GM18498 (cell line): ENCODE results near the gene PNISR.
"Not testable (repeated sequence)": the region's sequence is repeated elsewhere in the genome, so short reads cannot be mapped to it uniquely, and the experiment has no call there.

Experiments
- ATAC-seq: cut with Tn5 transposase; IDR thresholded peaks from one replicate; pipeline ENCODE4 v1.9.1; 2021; ENCODE audit warnings: mild to moderate bottlenecking, moderate library complexity; ENCODE audit not compliant: unreplicated experiment

Gene PNISR, protein sequence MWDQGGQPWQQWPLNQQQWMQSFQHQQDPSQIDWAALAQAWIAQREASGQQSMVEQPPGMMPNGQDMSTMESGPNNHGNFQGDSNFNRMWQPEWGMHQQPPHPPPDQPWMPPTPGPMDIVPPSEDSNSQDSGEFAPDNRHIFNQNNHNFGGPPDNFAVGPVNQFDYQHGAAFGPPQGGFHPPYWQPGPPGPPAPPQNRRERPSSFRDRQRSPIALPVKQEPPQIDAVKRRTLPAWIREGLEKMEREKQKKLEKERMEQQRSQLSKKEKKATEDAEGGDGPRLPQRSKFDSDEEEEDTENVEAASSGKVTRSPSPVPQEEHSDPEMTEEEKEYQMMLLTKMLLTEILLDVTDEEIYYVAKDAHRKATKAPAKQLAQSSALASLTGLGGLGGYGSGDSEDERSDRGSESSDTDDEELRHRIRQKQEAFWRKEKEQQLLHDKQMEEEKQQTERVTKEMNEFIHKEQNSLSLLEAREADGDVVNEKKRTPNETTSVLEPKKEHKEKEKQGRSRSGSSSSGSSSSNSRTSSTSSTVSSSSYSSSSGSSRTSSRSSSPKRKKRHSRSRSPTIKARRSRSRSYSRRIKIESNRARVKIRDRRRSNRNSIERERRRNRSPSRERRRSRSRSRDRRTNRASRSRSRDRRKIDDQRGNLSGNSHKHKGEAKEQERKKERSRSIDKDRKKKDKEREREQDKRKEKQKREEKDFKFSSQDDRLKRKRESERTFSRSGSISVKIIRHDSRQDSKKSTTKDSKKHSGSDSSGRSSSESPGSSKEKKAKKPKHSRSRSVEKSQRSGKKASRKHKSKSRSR

DNA sequence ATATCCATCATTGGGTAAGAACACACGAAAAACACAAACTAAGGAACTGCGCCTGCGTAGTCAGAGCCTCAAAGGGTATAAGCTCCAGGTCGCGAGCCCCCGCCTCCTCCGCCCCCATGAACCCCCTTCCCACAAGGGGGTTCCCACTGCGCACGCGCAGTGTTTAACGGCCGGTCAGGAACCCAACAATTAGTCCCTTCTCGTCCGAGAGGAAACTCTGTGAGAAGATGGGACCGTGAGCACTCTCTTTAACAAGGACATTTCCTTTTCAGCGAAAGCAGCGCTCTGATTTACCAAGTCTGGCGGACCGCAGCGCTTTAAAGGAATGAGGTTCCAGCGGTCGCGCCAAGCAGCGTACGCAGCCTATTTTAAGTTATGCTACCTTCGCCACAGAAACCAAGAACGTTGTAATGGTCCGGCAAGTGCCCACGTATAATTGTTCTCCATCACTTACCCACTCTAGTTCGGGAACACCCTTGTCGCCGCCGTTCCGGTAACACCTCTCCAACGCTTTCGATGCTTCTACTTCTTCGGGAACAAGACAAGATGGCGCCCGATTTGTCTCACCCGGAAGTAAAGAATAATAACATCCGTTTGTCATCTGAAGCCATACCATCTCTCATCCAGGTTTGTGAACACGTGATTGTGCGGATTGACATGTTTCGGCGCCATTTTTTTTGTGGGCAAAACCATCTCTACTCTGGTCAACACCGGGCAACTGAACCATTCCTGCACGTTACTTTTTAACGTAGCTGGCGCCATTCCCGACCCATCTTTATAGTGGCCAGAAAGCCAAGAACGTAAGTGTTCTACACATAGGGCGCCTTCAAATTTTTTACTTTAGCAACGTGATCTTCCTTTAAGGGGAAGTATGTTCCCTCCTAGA lies at the start of gene PNISR:
PNISR (minus strand) TSS at position 548 of the 886 bp plus-strand sequence. CDS start 10,649 bp downstream, outside the sequence.
- peak; percentile 84 for ATAC-seq

DNA sequence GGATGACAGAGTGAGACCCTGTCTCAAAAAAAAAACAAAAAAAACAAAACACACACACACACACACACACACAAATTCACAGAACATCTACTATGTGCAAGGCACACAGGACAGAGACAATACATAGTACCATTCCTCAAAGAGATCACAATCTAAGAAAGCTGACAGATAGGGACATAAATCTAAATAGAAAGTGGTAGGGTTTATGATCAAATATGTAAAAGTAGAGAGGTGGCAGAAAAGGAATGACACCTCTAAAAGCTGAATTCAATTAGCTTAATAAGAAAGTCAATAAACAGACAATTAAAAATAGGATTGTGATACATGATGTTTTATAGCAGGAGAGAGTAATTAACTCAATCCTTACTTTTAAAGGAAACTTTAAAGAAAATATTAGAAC lies 48.6 kb upstream of the PNISR start:
- ATAC-seq: no peak

DNA sequence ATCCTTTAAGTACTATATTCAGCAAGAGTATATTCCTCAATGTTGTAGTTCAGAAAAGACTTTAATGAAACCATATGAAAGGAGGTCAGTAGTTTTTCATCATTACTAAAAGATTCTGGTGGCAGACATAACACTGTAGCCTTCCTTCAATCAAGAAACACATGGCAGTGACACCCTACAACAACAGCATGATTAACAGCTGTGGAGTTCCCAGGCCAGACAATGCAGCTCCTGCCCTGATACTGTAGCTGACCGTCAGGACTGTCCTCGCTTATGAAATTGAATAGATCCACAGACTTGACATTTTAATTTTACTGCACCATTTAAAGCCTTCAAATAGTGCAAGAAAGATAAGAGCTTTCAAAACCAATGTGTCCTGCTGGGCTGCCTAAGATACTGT lies 46.5 kb upstream of the PNISR start:
- no peak for ATAC-seq

GRCh38 chr6:99467509-99468106 lies 42.5 kb upstream of the PNISR start:
- peak; percentile 50 for ATAC-seq

DNA sequence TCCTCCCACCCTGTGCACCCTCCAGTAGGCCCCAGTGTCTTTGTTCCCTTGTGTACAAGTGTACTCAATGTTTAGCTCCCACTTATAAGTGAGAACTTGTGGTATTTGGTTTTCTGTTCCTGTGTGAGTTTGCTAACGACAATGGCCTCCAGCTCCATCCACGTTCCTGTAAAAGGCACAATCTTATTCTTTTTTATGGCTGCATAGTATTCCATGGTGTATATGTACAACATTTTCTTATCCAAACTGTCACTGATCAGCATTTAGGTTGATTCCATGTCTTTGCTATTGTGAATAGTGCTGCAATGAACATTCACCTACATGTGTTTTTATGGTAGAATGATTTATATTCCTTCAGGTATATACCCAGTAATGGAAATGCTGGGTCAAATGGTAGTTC lies 34.0 kb upstream of the PNISR start:
- not testable (repeated sequence) for ATAC-seq

DNA sequence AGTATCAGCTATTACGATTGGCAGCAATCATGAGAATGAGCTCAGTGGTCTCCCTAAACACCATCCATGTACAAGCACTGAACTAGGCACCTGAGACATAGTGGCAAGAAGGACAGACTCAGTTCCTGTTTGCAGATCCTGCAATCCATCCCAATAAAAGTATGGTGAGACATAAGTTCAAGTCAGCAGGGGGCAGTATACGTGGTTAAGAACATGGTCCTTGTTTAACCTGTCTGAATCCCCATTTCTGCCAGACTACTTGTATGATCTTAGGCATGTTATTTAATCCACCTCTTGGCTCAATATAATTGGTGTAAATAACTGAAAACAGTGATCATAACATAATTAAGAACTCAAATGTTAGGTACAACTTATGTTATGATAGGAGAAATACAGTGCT lies 33.2 kb upstream of the PNISR start:
- ATAC-seq: no peak

- ATAC-seq: no peak
These were observed 21.0 kb upstream of the PNISR start for GRCh38 chr6:99446076-99446475.

DNA sequence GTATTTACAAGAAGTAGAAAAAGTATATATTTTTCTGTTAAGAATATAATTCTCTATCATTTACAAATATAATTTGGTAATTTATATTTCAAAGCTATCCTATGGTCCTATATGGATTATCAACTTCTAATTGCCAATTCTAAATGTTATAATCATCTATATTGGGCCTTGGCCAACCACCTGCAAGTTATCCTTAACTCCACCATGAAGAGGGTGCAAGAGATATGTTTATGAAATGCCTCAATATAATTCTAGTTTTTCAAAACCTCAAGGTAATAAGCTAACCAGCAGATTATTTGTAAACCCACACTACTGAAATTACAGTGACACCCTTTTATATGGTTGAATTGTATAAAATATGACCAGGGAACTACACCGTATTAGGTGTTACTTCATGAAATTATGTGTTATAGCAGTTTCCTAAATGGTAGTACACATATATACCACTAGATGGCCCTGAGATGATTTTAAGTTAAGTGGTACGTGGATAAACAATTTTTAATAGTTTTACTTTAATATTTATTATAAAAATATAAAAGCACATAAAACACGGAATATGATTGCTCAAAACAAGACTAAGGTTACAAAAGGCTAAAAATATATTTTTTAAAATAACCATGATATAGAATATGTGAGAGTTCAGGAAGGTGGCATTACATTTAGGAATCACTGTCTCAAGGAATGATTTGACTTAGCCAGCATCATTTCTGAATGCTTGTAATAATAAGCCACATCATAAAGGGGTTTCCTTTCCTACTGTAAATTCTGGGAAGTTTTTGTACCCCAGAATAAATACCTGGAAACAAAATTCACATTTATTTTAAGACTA lies 9.8 kb upstream of the PNISR start:
- peak; percentile 79 for ATAC-seq

- no peak for ATAC-seq
These were observed 7.8 kb upstream of the PNISR start for GRCh38 chr6:99432877-99433276.

GRCh38 chr6:99431901-99432300 lies 6.8 kb upstream of the PNISR start:
- ATAC-seq: no peak

DNA sequence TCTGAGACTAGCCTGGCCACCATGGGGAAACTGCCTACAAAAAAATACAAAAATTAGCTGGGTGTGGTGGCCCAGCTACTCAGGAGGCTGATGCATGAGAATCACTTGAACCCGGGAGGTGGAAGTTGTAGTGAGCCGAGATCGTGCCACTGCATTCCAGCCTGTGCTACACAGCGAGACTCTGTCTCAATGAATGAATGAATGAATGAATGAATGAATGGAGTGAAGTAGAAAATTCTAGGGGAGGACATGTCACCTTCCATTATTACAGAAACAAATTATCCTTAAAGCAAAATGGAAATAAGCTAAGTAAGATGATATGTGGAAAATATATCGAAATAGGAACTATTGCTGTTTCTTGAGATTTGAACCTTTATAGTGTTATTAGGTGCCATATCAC lies 2.9 kb upstream of the PNISR start:
- ATAC-seq: no peak

DNA sequence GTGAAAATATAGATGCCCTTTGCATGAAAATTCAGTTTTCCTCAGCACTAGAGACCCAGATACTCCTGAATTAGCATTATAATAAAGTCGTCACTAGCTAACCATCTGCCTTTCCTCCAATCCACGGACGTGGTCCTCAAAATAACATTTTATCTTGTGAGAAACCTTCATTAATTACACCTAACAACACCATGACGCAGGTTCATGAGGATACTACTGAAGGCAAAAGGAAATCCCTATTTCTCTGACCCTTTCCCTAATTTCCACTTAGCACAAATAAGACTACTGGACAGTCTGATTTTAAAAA lies 1.3 kb upstream of the PNISR start:
- ATAC-seq: no peak

DNA sequence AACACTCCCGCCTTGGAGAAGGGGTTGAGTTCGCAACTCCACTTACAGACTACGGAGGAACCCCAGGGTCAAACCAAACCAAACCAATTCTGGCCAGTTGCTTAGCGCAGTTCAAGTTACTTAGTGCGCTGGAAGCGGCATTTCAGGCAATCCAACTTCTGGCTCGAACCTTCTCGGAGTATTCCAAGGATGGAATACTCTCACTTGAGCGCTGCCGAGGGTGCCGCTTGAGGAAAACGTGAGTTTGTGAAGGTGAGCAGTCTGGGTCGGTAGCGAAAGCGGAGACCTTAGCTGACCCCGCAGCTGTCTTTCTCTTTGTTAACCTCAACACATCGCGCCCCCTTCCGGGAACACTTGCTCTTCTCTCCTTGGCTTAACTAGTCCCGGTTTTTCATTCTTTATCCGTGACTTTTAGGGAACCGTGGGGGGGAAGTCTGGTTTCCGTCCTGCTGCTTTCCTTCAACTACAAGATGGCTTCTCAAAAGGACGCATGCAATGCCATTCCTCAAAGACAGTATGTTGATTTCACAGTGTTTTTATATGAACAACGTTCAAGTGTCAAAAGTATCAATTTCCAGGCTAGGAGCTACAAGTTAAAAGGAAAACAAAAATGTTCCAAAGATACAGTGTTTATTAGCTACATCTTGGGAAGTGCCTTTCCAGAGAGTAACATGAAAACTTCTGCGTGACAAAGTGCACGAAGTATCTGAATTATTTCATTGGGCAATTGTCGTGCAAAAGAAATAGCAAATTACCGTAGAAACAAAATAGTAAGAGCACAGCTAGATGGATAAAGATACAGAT lies 741 bp upstream of the PNISR start:
- ATAC-seq: peak; percentile 58

- ATAC-seq: no peak
These were observed 1.1 kb downstream of the PNISR start for GRCh38 chr6:99424022-99424421.

DNA sequence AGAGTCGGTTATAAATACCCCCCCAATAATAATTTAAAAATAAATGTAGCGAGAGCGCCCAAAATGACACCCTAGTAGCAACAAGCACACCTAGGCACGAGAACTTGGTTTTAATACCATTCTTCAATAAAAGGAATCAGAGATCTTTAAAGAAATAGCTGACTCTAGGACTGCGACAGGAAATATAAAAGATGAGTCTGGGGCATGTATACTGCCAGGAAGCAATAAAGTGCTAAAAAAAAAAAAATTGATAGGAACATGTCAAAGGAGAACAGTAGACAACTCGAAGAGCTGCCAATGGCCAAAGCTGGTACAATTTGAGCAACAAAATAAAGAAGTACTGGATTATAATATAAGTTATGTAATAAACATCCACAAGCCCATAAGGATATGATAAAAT lies 2.2 kb downstream of the PNISR start:
- no peak for ATAC-seq

DNA sequence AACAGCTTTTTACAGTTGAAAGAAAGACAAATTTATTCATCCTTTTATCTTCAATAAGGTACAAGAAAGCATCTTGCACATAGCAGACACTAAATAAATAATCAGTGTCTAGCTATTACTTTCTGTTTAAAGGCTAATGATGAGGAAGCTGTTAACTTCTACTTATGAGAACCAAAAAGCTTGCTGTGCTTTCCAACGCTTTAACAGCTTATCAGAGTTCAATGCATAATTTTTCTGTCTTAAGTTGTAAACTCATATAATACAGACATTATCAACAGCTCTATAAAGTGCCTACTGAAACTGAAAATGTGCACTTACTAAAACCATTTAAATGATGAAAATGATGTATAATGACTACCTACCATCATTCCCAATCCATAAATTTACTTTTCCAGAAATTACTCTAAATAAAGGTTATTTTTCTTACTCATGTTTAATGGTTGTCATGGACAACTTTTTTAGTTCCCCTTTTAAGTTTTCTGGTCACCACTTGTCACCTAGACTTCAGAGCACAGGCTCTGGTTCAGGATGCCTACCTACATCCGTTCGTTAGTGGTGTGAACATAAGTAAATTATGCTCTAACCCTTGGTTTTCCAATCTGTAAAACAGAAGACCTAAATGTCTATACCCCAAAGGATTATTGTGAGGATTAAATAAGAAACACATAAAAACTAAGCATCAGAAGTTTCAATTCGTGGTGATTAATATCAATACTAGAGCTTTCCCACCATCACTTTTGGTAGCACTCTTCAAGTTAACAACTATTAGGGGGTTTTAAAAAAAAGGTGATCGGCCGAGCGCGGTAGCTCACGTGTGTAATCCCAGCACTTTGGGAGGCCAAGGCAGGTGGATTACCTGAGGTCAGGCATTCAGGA lies 8.0 kb downstream of the PNISR start:
- ATAC-seq: peak; percentile 87

DNA sequence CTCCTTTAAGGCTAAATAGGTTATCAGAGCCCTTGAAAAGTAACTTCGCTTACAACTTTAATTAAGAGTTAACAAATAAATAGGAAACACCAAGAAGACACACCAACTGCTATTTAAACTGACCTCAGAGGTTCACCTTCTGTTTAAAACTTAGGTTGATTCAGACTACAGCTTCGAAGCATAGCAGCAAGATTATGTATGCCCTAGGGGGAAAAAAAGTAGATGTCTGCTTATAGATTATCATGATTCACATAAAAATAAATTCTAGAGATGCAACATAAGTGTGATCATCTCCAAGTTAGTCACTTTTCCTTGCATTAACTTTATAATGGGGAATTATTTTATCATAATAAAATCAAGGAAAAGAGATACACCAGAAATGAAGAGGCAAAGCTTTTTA lies 8.9 kb downstream of the PNISR start:
- ATAC-seq: no peak

DNA sequence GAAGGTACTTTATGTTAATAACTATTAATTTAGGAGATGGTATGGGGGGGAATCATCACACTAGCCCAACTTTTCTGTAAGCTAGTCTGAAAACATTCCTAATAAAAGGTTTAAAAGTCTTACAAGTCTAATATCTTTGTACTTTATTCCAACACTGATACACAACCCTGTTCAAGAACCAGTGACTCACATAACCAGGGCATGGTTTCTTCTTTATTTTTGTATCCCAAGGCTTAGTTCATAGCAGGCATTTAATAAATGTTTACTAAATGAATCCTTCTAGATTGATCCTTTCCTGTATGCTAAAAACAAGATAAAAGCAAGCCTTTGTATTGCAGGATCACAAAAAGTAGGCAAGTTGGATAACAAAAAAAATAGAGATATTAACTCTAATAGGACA lies 9.7 kb downstream of the PNISR start:
- ATAC-seq: no peak
